ENCODE results near the gene PLIN4.

DNA sequence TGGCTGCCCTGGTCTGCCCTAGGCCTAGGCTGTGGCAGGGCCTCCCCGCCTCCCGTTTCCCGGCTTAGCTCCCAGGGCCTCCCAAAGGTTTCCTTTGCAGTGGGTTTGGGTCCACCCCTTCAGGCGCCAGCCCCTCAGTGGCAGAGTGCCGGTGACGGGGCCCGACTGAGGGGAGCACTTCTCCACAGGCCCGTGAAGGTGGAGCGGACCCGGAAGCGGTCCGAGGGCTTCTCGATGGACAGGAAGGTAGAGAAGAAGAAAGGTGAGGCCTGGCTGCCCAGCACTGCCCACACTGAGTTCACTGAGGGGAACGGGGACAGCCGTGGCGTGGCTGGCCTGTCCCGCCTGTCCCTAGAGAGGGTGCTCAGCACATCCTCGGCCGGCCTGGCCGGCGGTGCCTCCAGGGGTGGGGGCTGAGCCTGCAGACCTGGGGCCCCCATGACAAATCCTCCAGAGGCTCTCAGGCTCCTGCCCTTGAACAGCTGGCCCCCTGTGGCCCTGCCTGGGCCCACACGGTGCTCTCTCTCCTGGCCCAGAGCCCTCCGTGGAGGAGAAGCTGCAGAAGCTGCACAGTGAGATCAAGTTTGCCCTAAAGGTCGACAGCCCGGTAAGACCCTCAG, 20.4 kb downstream of the PLIN4 start:
- TF ChIP-seq, protein P1, sequence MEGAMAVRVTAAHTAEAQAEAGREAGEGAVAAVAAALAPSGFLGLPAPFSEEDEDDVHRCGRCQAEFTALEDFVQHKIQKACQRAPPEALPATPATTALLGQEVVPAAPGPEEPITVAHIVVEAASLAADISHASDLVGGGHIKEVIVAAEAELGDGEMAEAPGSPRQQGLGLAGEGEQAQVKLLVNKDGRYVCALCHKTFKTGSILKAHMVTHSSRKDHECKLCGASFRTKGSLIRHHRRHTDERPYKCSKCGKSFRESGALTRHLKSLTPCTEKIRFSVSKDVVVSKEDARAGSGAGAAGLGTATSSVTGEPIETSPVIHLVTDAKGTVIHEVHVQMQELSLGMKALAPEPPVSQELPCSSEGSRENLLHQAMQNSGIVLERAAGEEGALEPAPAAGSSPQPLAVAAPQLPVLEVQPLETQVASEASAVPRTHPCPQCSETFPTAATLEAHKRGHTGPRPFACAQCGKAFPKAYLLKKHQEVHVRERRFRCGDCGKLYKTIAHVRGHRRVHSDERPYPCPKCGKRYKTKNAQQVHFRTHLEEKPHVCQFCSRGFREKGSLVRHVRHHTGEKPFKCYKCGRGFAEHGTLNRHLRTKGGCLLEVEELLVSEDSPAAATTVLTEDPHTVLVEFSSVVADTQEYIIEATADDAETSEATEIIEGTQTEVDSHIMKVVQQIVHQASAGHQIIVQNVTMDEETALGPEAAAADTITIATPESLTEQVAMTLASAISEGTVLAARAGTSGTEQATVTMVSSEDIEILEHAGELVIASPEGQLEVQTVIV (CRISPR knock-in tag; IDR thresholded peaks at IDR 0.05; ENCODE audit: borderline replicate concordance): no peak
- TF ChIP-seq, protein P2, sequence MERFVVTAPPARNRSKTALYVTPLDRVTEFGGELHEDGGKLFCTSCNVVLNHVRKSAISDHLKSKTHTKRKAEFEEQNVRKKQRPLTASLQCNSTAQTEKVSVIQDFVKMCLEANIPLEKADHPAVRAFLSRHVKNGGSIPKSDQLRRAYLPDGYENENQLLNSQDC (CRISPR knock-in tag; IDR thresholded peaks at IDR 0.05): no peak
- TF ChIP-seq SRF (CRISPR knock-in tag; IDR thresholded peaks at IDR 0.05) (no peak), RAD21 (CRISPR knock-in tag; conservative IDR thresholded peaks at IDR 0.05 in 1 of 2, IDR thresholded peaks at IDR 0.05 in 1 of 2) (no peak), RBM34 (IDR thresholded peaks at IDR 0.05; ENCODE audit: borderline replicate concordance, insufficient read depth, low read length) (no peak), NCOA4 (IDR thresholded peaks at IDR 0.05; ENCODE audit: partially characterized antibody) (no peak), CBX5 (IDR thresholded peaks at IDR 0.05; ENCODE audit: borderline replicate concordance, low read depth) (no peak), POLR2A (conservative IDR thresholded peaks at IDR 0.05) (no peak), CAMTA2 (CRISPR knock-in tag; conservative IDR thresholded peaks at IDR 0.05) (no peak), SREBF2 (CRISPR knock-in tag; IDR thresholded peaks at IDR 0.05) (no peak)
- TF ChIP-seq, protein P3, sequence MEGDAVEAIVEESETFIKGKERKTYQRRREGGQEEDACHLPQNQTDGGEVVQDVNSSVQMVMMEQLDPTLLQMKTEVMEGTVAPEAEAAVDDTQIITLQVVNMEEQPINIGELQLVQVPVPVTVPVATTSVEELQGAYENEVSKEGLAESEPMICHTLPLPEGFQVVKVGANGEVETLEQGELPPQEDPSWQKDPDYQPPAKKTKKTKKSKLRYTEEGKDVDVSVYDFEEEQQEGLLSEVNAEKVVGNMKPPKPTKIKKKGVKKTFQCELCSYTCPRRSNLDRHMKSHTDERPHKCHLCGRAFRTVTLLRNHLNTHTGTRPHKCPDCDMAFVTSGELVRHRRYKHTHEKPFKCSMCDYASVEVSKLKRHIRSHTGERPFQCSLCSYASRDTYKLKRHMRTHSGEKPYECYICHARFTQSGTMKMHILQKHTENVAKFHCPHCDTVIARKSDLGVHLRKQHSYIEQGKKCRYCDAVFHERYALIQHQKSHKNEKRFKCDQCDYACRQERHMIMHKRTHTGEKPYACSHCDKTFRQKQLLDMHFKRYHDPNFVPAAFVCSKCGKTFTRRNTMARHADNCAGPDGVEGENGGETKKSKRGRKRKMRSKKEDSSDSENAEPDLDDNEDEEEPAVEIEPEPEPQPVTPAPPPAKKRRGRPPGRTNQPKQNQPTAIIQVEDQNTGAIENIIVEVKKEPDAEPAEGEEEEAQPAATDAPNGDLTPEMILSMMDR (IDR thresholded peaks at IDR 0.05 in 2 of 3, conservative IDR thresholded peaks at IDR 0.05 in 1 of 3; ENCODE audit: insufficient read depth in 2 of 3, low read depth in 1 of 3, low read length in 3 of 3): no peak
- TF ChIP-seq, protein P4, sequence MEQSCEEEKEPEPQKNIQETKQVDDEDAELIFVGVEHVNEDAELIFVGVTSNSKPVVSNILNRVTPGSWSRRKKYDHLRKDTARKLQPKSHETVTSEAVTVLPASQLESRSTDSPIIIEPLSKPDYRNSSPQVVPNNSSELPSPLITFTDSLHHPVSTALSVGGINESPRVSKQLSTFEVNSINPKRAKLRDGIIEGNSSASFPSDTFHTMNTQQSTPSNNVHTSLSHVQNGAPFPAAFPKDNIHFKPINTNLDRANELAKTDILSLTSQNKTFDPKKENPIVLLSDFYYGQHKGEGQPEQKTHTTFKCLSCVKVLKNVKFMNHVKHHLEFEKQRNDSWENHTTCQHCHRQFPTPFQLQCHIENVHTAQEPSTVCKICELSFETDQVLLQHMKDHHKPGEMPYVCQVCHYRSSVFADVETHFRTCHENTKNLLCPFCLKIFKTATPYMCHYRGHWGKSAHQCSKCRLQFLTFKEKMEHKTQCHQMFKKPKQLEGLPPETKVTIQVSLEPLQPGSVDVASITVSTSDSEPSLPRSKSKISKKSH (CRISPR knock-in tag; IDR thresholded peaks at IDR 0.05): no peak
- TF ChIP-seq, protein P5, sequence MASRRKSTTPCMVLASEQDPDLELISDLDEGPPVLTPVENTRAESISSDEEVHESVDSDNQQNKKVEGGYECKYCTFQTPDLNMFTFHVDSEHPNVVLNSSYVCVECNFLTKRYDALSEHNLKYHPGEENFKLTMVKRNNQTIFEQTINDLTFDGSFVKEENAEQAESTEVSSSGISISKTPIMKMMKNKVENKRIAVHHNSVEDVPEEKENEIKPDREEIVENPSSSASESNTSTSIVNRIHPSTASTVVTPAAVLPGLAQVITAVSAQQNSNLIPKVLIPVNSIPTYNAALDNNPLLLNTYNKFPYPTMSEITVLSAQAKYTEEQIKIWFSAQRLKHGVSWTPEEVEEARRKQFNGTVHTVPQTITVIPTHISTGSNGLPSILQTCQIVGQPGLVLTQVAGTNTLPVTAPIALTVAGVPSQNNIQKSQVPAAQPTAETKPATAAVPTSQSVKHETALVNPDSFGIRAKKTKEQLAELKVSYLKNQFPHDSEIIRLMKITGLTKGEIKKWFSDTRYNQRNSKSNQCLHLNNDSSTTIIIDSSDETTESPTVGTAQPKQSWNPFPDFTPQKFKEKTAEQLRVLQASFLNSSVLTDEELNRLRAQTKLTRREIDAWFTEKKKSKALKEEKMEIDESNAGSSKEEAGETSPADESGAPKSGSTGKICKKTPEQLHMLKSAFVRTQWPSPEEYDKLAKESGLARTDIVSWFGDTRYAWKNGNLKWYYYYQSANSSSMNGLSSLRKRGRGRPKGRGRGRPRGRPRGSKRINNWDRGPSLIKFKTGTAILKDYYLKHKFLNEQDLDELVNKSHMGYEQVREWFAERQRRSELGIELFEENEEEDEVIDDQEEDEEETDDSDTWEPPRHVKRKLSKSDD (conservative IDR thresholded peaks at IDR 0.05; ENCODE audit: low read length): no peak

All from K562 (cell line).